ENCODE results near the gene RYR3.
A peak's percentile ranks its signal among the peaks of the same experiment; 100 is the strongest.

RYR3 gene

DNA sequence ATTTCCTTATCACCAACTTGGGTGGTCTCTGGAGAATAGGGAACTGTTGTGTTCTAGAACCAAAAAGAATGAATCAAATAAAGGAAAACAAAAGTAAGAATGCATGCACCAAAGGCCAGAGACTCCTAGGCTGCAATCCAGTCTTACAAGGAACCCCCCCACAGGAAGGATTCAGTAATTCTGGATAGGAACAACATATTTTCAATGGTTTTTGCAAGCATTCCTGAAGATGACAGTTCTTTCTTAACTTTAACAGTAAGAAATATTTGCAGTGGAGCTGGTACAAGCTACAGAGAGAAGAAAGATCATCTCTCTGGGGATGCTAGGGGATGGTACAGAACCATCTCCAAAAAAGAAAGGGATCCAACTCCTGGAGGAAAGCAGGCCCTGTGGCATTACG, 541.3 kb downstream of the RYR3 start:
- DNase-seq: no peak

DNA sequence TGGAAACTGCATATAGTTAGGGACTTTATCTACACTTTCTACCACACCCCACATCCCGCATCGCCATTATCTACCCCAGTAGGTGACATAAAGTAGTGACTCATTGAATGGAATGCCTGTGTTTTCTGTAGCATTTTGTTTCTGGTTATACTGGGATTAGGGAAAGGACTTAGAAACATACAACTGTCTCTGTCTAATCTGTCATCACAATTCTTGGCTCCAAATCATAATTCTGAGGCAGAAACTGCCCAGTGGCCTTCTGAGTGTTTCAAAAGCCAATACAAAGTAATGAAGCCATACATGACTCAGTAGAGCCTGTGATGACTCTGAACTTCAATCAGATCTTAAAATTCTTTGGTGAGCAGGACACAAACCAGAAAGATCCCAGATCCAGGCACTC, 541.8 kb downstream of the RYR3 start:
- no peak for DNase-seq

DNA sequence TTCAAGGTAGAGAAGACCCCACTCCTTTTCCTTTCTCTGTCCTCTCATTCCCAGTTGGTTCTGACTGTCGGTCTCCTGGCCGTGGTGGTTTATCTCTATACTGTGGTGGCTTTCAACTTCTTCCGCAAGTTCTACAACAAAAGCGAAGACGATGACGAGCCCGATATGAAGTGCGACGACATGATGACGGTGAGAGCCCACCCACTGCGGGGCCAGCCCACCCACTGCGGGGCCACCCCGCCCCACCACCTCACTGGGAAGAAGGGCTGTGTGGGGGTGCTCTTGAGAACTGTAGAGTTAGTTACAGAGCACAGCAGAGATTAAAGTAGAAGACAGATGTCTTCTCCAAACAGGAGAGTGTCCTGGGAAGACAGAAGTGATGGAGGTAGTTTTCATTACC, 547.0 kb downstream of the RYR3 start:
- DNase-seq: no peak

DNA sequence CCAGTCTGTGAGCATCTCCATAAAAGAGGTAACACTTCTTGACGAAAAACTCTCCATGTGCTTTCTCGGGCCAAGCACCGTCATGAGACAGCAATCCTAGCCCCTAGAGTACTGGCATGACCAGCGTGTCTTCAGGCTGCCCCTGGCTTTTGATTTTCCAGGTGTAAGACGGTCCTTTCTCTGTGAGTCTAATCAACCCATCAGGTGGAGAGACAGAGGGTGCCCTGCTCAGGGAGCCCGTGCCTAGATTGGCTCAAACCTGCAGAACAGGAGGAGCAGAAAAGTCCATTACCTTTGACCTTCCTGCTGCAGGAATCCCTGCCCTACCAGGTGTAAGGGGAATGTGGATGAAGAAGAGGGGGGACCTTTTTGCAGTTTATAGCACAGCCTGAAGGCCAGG, 548.1 kb downstream of the RYR3 start:
- DNase-seq: no peak

DNA sequence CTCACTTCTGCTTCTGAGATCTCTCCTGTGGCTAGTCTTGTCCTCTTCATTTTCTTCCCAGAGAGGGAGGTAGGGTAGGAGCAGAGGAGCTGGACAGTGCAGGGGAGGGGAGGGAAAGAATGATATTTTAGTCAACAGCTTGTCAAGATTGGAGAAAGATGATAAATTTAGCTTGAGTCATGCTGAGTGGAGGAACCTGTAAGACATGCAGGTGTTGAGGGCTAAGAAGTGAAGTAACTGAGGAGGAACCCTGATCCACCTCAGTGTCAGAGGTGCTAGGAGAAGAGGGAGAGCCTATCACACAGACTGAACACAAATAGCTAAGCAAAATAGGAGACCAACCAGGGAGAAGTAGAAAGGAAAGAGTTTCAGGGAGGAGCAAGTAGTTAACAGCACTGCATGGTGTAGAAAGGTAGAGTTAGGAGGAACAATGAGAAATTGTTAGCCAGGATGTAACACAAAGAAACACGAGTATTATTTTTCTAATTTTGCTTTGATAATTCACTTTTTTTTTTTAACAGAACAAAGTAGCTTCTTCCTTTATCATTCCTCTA, 549.3 kb downstream of the RYR3 start:
- DNase-seq: no peak

DNA sequence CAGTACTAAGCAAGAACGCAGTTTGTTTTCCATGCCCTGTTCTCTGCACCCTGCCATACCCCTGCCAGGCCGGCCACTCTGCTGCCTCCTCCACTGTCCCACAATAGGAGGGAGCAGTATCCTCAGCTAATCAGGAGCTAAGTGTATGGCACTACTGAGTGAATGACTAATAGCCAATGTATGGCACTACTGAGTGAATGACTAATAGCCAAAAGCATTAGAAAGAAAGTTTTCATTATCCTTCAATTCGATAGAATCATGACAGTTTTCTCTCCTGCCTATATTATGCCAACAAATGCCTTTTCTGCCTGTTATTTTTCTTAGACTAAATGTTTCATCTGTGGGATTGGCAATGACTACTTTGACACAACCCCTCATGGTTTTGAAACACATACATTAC, 550.0 kb downstream of the RYR3 start:
- no peak for DNase-seq

DNA sequence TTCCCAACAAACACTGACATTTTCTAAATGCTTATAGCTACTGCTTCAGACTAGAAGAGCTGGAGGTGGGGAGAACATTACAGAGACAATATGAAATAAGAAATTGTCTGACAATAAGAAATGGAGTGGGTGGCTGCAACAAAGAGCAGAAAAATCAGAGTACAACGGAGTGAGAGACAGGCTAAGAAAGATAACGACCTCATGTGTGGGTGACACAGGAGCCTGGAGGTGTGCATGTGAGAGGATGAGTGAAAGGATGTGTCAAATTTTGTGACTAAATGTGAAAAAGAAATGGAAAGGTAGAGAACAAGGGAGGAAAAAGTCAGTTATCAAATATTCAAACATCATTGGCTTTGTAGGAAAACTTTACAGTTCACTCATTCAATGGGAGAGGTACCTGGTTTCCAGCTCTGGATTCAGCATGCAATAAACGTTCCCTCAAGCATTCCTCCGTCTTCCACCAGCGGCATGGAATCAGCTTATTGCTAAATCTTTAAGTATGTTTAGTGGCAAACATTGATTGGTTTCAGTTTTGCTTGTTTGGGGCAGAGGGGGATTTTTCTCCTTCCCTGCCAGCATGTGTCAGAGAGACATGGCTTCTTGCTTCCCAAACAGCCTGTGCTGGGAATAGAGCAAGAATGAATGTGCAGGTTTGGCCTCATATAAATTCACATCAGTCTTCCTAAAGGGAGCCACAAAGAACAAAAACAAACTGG, 553.8 kb downstream of the RYR3 start:
- no peak for DNase-seq

DNA sequence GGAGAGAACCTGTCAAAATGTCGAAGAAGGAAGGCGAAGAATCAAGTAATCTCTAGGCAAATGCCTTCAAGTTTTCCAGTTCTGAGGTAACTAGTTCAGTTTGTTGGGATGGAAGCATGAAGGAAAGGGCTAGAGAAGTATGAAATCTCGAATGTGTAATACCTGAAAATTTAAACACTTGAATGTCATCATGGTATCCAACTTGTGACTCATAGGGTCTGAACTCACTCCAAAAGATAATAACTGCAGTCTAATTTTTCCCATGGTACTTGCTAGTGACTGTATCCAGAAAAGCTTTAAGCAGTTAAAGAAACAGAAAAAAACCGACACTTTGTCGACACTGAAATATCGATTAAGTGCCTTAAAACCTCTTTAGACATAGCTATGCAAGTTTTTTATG, 554.6 kb downstream of the RYR3 start:
- no peak for DNase-seq

DNA sequence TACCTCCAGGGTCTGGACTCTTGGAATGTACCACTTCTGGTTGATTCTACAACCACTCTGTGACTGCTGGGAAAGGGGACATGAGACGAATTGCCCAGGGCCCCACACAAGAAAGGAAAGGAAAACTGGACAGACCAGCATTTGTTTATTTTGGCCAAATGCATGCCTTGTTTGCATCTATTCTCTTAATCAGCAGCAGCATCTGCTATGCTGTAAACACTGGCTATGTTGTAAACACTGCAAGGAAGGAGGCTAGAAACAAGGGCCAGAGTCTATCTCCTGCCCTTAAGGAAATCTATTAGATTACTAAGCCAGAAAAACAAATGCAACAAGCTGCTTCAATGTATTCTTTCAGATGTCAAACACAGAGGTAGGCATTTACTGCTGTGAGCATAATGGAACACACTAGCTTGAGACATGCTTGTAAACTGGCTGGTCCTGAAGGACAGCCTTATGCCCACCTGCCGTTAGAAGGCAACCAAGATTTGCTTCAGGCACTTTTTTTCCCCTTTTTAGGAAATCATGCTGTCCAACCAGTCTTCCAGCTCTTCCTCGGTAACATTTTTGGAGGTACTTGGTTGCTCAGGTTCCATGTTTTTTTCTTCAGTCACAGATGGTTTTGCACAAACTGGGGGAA, 555.5 kb downstream of the RYR3 start:
- DNase-seq: no peak

DNA sequence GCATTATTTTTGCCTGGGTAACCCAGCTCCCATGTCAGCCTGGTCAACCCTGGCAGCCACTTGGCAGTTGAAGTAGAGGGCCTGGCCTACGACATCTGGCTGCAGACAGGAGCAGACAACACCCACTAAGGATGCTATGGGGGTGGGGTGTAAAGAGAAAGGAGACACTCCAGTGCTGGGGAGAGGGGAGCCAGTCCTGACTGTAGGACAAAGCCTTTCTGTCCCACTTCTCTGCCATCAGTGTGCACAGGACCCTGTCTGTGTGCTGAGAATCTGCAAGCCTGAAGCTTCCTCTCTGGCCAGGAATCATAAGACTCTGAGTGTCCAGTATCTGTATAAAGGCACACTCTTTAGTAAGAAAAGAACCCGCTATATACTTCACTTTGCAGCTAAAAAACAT, 561.2 kb downstream of the RYR3 start:
- no peak for DNase-seq

DNA sequence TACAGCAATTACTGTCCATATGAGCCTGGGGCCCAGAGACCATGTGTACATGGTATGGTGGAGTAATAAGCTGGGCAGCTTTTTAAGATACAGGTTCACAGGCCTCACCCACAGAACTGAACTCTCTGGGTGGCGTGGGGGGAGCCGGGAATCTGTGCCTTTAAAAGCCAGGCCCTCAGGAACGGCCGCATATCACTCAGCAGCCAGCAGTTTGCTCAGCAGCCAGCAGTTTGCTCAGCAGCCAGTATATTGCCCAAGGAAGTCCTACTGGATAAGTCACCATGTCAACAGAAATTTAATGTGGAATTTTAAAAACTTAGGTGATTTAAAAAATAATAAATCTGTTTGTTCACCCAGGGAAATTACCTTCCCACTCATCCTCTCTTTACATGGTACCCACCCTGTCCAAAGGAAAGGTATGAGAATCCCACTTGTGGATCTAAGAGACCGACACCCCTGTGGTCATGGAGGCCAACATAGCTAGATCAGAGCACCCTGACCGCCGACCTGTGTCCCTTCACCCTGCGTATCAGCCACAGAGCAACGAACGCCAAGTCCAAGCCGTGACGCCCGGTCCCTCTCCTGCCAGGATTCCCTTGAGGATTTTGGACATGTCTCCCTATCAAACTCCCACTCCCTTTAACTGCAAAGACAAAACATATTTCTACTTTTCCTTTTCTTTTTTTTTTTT, 561.8 kb downstream of the RYR3 start:
- DNase-seq: no peak

DNA sequence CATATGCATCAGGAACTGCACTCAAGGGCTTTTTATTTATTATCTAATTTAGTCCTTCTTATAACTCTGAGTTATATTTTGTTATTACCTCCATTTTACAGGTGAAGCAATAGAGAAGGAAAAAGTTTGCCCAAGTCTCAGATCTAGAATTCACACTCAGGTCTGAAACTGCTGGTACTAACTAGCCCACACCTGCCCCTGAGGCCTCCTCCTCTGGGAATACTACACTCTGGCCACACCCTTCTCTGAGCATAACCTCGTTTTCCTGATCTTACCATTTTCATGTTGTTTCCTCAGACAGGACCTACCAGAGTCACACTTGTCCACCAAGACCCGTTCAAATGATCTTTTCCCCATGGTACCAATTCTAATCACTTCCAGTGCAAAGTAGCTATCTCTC, 563.4 kb downstream of the RYR3 start:
- no peak for DNase-seq

DNA sequence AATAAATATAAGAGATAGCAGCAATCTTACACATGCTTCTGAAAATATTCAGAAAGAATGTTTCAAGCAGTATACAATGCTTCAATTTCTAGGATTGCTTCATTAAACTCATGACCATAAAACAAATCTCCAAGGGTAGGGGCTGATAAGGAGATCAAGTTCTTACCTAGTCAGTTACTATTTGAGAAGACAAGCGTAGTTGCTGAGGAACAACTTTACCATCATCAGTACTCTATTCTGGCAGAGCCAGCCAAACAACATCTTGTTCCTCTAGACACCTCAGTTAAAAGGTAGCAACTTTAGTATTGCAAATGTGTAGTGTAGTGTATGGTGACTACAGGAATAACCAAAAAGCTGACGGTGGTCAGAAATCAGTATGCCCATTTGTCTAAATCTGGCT, 572.2 kb downstream of the RYR3 start:
- no peak for DNase-seq

DNA sequence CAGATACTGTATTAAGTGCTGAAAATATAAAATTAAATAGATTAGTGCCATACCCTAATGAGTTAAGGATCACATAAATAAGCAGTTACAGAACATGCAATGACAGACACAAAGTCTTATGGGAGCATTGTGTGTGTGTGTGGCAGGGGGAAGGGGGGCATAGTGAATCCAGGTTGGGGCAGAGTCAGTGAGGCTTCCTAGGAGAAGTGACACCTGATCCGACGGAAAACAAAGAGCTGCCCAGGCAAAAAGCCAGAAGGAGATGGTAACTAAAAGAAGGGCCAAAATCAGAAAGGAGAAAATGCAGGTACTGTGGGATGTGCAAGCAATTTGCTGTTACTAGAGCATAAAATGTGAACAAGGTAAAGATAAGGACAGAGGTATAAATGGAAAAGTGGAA, 577.4 kb downstream of the RYR3 start:
- DNase-seq: peak; percentile 81

DNA sequence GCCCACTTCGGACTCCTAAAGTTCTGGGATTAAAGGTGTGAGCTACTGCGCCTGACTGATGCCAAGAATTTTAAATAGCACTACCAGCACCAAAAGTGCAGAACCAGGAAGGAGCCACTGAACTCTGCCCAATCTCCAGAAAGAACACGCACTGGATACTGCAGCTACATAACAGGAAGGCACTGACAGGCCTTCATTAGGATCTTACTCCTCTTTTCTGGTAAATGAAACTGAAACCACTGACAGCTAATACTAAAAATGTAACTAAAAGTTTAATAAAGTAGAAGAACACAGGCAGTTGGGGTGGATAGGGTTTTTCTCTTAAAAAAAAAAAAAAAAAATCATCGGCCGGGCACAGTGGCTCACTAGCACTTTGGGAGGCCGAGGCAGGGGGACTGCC, 583.4 kb downstream of the RYR3 start:
- DNase-seq: no peak

DNA sequence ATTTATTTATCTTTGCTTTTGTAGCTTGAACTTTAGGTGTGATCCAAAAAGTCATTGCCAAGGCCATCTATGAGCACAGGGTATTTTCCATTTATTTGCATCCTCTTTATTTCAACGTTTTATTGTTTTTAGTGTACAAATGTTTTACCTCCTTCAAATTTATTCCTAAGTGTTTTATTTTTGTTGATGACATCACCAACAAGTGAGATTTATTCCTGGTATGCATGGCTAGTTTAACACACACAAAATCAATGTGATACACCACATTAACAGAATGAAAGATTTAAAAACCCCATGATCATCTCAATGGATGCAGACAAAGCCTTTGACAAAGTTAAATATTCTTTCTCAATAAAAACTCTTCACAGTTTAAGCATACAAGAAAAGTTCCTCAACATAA, 591.3 kb downstream of the RYR3 start:
- no peak for DNase-seq

DNA sequence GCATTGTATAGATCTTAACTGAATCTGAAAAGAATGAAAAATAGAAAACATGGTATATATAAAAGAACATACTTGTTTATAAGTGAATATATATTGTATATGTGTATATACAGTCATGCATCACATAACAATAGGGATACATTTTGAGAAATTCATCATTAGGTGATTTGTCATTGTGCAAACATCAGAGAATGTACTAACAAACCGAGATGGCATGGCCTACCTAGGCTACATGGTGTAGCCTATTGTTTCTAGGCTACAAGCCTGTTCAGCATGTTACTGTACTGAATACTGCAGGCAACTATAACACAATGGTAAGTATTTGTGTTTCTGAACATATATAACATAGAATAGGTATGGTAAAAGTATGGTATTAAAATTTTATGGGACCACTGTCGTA, 592.9 kb downstream of the RYR3 start:
- DNase-seq: no peak

DNA sequence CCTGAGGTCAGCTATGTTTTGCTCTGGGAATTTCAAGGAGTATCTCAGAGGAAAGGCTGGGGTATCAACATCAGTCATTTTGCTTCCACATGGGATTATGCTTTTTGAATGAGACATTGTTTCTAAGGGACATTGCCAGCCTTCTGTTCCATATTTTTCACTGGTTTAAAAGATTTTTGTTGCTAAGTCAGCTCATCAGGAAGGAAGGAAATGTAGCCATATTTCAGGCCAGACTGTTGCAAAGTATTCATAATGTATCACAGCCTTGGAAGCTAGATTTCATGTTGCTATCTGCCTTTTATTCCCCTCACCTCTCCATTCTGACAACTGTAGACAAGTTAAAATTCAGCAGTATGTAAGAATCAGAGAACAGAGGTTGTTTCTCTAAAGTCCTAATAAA, 596.6 kb downstream of the RYR3 start:
- no peak for DNase-seq

DNA sequence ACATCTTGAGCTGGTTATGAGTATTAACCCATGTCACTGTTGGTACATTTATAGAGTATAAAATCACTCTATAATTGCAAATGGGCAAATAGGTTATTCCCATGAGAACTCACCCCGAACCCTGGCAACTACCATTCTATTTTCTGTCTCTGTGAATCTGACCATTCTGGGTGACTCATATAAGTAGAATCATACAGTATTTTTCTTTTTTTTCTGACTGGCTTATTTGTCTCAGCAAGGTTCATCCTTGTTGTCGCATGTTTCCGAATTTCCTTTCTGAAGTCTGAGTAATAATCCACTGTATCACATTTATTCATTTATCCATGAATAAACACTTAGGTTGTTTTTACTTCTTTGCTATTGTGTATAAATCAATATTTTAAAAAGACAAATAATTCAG, 597.6 kb downstream of the RYR3 start:
- DNase-seq: no peak

DNA sequence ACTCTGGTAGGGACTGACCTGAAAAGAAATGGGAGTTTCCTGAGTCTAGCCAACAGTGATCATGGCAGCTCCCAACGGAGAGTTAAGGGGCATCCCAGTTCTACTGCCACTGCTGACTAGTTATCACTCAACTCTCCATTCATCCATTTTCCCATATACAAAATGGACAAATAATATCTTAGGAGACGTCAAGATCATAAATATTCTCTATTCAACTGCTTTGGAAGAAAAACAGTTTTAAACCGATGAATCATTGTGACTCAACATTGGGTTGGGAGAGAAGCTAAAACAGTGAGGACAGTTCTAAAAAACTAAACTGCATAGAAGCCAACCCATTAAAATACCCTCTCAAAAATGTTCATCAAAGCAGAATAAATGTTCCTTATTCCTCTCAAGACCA, 600.0 kb downstream of the RYR3 start:
- no peak for DNase-seq

DNA sequence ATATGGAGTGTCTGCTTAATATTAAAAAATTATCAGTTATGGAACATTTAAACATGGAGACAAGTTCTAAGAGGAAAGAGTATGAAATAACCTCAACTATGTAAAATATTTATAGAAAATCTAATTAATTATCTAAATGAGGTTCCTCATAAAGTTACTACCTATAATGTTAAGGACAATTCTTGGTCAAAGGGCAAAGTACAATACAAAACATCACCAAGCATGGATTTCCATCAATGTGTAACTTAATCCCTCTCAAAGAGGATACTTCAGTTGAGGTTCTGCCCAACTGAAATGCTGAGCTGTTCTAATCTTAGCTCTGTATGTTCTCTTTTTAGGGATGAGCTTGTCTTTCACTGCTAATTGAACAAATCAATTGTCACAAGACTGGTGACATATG, 601.6 kb downstream of the RYR3 start:
- no peak for DNase-seq

DNA sequence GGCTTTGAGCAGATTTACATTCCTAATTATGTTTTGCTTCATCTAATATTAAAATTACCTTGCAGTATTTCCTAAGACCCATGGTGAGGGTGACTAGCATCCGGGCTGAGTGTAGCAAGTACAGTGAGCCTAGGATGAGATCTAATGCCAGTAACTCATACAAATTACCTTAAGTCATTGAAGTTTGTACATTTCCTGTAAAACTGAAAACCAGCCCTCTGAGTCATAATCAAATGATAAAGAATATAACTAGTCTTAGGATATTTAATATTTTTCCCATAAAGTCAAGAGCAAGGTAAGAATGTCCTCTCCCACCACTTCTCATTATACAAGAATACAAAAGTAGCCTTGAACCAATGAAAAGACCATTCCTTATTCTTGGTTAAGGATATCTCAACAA, 602.7 kb downstream of the RYR3 start:
- no peak for DNase-seq
